Ishikawa (cell line): ENCODE results near the gene THADA.

Source experiments
- CEBPB ChIP-seq: IDR thresholded peaks from 2 replicates; pipeline ENCODE4 v1.6.1; 2012
- CREB1 ChIP-seq: IDR thresholded peaks from 2 replicates; pipeline ENCODE4 v1.6.1; 2012; ENCODE audit warnings: low read depth
- EGR1 ChIP-seq: IDR thresholded peaks from 2 replicates; pipeline ENCODE4 v1.6.1; 2012
- EP300 ChIP-seq: IDR thresholded peaks from 2 replicates; pipeline ENCODE4 v1.6.1; 2012; ENCODE audit warnings: borderline replicate concordance
- NFIC ChIP-seq: IDR thresholded peaks from 2 replicates; pipeline ENCODE4 v1.6.1; 2012
- RAD21 ChIP-seq: IDR thresholded peaks from 2 replicates; pipeline ENCODE4 v1.6.1; 2012; ENCODE audit warnings: low read depth
- TAF1 ChIP-seq: IDR thresholded peaks from 2 replicates; pipeline ENCODE4 v1.6.1; 2012; ENCODE audit warnings: low read depth, mild to moderate bottlenecking
- TCF12 ChIP-seq: IDR thresholded peaks from 2 replicates; pipeline ENCODE4 v1.6.1; 2012; ENCODE audit warnings: low read depth
- TEAD4 ChIP-seq: IDR thresholded peaks from 2 replicates; pipeline ENCODE4 v1.6.1; 2012
- YY1 ChIP-seq: IDR thresholded peaks from 2 replicates; pipeline ENCODE4 v1.6.1; 2012; ENCODE audit warnings: low read depth
- ZBTB7A ChIP-seq: IDR thresholded peaks from 2 replicates; pipeline ENCODE4 v1.6.1; 2012; ENCODE audit warnings: low read depth
- TF ChIP-seq, protein P1 (sequence below): IDR thresholded peaks from 2 replicates; pipeline ENCODE4 v1.6.1; 2012
- TF ChIP-seq, protein P2 (sequence below): IDR thresholded peaks from 2 replicates; pipeline ENCODE4 v1.6.1; 2012; ENCODE audit warnings: low read depth, mild to moderate bottlenecking
- TF ChIP-seq, protein P3 (sequence below): IDR thresholded peaks from 2 replicates; pipeline ENCODE4 v1.6.1; 2012

DNA sequence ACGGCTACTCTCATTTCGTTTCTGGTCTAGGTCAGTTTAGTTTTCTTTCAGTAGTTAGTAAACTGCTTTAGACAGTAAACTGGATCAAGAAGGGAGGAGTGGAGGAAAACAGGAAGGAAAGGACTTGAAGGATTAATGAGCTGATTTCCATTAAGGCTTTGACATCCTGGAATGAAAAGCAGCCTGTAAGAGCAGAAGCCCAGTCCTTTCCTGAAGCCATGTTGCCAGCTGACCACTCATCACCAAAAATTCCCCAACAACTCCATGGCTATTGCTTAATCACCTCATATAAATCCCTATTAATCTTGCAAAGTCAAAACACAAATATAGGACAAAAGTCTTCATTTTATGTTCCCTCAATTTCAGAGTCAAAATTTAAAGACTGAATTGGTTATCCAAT lies 255.8 kb downstream of the THADA start:
- TF ChIP-seq, protein P1, sequence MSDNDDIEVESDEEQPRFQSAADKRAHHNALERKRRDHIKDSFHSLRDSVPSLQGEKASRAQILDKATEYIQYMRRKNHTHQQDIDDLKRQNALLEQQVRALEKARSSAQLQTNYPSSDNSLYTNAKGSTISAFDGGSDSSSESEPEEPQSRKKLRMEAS: no peak
- TF ChIP-seq EP300: no peak
- TF ChIP-seq TEAD4: no peak
- no peak for TF ChIP-seq YY1
- TF ChIP-seq TCF12: no peak
- no peak for TF ChIP-seq RAD21
- TF ChIP-seq, protein P2, sequence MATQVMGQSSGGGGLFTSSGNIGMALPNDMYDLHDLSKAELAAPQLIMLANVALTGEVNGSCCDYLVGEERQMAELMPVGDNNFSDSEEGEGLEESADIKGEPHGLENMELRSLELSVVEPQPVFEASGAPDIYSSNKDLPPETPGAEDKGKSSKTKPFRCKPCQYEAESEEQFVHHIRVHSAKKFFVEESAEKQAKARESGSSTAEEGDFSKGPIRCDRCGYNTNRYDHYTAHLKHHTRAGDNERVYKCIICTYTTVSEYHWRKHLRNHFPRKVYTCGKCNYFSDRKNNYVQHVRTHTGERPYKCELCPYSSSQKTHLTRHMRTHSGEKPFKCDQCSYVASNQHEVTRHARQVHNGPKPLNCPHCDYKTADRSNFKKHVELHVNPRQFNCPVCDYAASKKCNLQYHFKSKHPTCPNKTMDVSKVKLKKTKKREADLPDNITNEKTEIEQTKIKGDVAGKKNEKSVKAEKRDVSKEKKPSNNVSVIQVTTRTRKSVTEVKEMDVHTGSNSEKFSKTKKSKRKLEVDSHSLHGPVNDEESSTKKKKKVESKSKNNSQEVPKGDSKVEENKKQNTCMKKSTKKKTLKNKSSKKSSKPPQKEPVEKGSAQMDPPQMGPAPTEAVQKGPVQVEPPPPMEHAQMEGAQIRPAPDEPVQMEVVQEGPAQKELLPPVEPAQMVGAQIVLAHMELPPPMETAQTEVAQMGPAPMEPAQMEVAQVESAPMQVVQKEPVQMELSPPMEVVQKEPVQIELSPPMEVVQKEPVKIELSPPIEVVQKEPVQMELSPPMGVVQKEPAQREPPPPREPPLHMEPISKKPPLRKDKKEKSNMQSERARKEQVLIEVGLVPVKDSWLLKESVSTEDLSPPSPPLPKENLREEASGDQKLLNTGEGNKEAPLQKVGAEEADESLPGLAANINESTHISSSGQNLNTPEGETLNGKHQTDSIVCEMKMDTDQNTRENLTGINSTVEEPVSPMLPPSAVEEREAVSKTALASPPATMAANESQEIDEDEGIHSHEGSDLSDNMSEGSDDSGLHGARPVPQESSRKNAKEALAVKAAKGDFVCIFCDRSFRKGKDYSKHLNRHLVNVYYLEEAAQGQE: no peak
- TF ChIP-seq CEBPB: no peak
- no peak for TF ChIP-seq EGR1
- no peak for TF ChIP-seq TAF1
- TF ChIP-seq, protein P3, sequence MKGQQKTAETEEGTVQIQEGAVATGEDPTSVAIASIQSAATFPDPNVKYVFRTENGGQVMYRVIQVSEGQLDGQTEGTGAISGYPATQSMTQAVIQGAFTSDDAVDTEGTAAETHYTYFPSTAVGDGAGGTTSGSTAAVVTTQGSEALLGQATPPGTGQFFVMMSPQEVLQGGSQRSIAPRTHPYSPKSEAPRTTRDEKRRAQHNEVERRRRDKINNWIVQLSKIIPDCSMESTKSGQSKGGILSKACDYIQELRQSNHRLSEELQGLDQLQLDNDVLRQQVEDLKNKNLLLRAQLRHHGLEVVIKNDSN: no peak
- TF ChIP-seq ZBTB7A: no peak
- TF ChIP-seq CREB1: no peak
- TF ChIP-seq NFIC: no peak
